Brain microvascular endothelial cell (primary cell): Measurements from ENCODE around the gene SNED1.

ENCODE experiments used
- DNase-seq: peaks from one replicate; pipeline ENCODE4 v3.0.0-alpha.2; 2020
- H3K27ac ChIP-seq: fragments of 250-450 bp; sonication (Bioruptor Pico); 2 replicates; pipeline ENCODE4 v1.5.1; 2020; ENCODE audit warnings: mild to moderate bottlenecking, moderate library complexity
- H3K27me3 ChIP-seq: fragments of 250-450 bp; sonication (Bioruptor Pico); replicated peaks from 2 replicates; pipeline ENCODE4 v1.5.1; 2020; ENCODE audit warnings: mild to moderate bottlenecking
- H3K36me3 ChIP-seq: fragments of 250-450 bp; sonication (Bioruptor Pico); replicated peaks from 2 replicates; pipeline ENCODE4 v1.5.1; 2020; ENCODE audit warnings: mild to moderate bottlenecking
- H3K4me3 ChIP-seq: 2 replicates; pipeline ENCODE4 v1.5.1; 2011; ENCODE audit warnings: low read depth, mild to moderate bottlenecking, control low read depth, low read length, moderate library complexity
- CTCF ChIP-seq: IDR thresholded peaks from 2 replicates; pipeline ENCODE4 v1.5.1; 2011; ENCODE audit warnings: low read depth, mild to moderate bottlenecking, moderate library complexity, low read length, control low read depth, inconsistent platforms; ENCODE audit errors: missing control alignments
- in situ Hi-C: cut with HindIII; loops from 2 replicates; pipeline ENCODE4 v1.10.0; 2017; ENCODE audit warnings: low sequenced_read_pairs, low pct_ligation_motif_present

Gene SNED1

GRCh38 chr2:240956171-240956934 lies 42.1 kb upstream of the SNED1 start:
- Histone ChIP-seq H3K27ac (no peak overlapping the region), H3K36me3 (no peaks in the 10 kb centered on the region), H3K4me3 (no peak overlapping the region), H3K27me3 (peaks cover 33% of the 10 kb centered on the region)
- in situ Hi-C loops, result no loop called here
- TF ChIP-seq CTCF, result no peak
- DNase-seq, result no peak

- H3K4me3 ChIP-seq, result no peak overlapping the region
- H3K36me3 ChIP-seq, result no peaks in the 10 kb centered on the region
- in situ Hi-C loops, result no loop called here
- DNase-seq, result no peak
- no peak overlapping the region for H3K27ac ChIP-seq
- peaks cover 33% of the 10 kb centered on the region for H3K27me3 ChIP-seq
- no peak for TF ChIP-seq CTCF
Measured at GRCh38 chr2:240956935-240957655, 41.3 kb upstream of the SNED1 start.

- peaks cover 33% of the 10 kb centered on the region for H3K27me3 ChIP-seq
- no peaks in the 10 kb centered on the region for H3K36me3 ChIP-seq
- no peak overlapping the region for H3K27ac ChIP-seq
- no peak for TF ChIP-seq CTCF
- H3K4me3 ChIP-seq, result no peak overlapping the region
- no peak for DNase-seq
- in situ Hi-C loops, result no loop called here
Measured at GRCh38 chr2:240957656-240958365, 40.6 kb upstream of the SNED1 start.

GRCh38 chr2:240958366-240959213 lies 39.8 kb upstream of the SNED1 start:
- in situ Hi-C loops, result no loop called here
- Histone ChIP-seq H3K27ac (no peak overlapping the region), H3K27me3 (peaks cover 33% of the 10 kb centered on the region), H3K36me3 (no peaks in the 10 kb centered on the region), H3K4me3 (no peak overlapping the region)
- TF ChIP-seq CTCF, result no peak
- no peak for DNase-seq

- H3K36me3 ChIP-seq, result no peaks in the 10 kb centered on the region
- H3K4me3 ChIP-seq, result no peak overlapping the region
- TF ChIP-seq CTCF, result no peak
- no peak overlapping the region for H3K27ac ChIP-seq
- H3K27me3 ChIP-seq, result peaks cover 30% of the 10 kb centered on the region
- in situ Hi-C loops, result no loop called here
- DNase-seq, result no peak
Measured at GRCh38 chr2:240959214-240959940, 39.0 kb upstream of the SNED1 start.
